Activated B cell treated with CpG ODN at 0.5 μM for 24 hours (primary cell): ENCODE data around the gene MPPED2. TPM values are rescaled to one million over a fixed set of nuclear protein-coding genes. Genes with fewer than 3 reads are reported as not detected.

Experiments used
- ATAC-seq: fragments of 200-7000 bp; cut with Tn5 transposase; one replicate; pipeline ENCODE4 v1.10.0; 2021; ENCODE audit warnings: low read depth, mild to moderate bottlenecking, moderate library complexity
- CTCF ChIA-PET: fragments of 350-600 bp; sonication (Branson Sonifier 250); formaldehyde crosslinking; loops from one replicate; lab custom pipeline; 2021; ENCODE audit warnings: antibody characterized with exemption; lab: Charles Lee
- POLR2A ChIA-PET: fragments of 350-600 bp; sonication (Branson Sonifier 250); formaldehyde crosslinking; loops from one replicate; lab custom pipeline; 2021; ENCODE audit warnings: antibody characterized with exemption; lab: Charles Lee
- DNase-seq: peaks from one replicate; pipeline ENCODE4 v3.0.0; 2022
- H3K27ac Mint-ChIP-seq: one replicate; pipeline ENCODE4 v1.8.0; 2020; ENCODE audit warnings: mixed read lengths
- H3K27me3 Mint-ChIP-seq: one replicate; pipeline ENCODE4 v1.8.0; 2021; ENCODE audit warnings: mixed read lengths
- H3K36me3 Mint-ChIP-seq: one replicate; pipeline ENCODE4 v1.8.0; 2021; ENCODE audit warnings: low read depth, mixed read lengths
- H3K4me1 Mint-ChIP-seq: one replicate; pipeline ENCODE4 v1.8.0; 2021; ENCODE audit warnings: mixed read lengths
- H3K4me3 Mint-ChIP-seq: one replicate; pipeline ENCODE4 v1.8.0; 2020; ENCODE audit warnings: mild to moderate bottlenecking, mixed read lengths
- H3K9me3 Mint-ChIP-seq: one replicate; pipeline ENCODE4 v1.8.0; 2020; ENCODE audit warnings: mixed read lengths
- intact Hi-C: fragments of 100-400 bp; cut with micrococcal nuclease; formaldehyde crosslinking; loops from one replicate; pipeline ENCODE4 v1.15.1; 2024
- total RNA-seq: library from RNA; stranded (reverse); gene quantifications from 2 replicates; pipeline ENCODE4 v1.2.3, GENCODE V29; 2022
- TF ChIP-seq, protein P1 (sequence below): fragments of 200-600 bp; IDR thresholded peaks from one replicate; pipeline ENCODE4 v1.8.0; 2022; ENCODE audit warnings: antibody characterized with exemption, mild to moderate bottlenecking

Gene MPPED2, protein sequence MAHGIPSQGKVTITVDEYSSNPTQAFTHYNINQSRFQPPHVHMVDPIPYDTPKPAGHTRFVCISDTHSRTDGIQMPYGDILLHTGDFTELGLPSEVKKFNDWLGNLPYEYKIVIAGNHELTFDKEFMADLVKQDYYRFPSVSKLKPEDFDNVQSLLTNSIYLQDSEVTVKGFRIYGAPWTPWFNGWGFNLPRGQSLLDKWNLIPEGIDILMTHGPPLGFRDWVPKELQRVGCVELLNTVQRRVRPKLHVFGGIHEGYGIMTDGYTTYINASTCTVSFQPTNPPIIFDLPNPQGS
- 0.37 and 1.7 TPM in 2 replicates for total RNA-seq

DNA sequence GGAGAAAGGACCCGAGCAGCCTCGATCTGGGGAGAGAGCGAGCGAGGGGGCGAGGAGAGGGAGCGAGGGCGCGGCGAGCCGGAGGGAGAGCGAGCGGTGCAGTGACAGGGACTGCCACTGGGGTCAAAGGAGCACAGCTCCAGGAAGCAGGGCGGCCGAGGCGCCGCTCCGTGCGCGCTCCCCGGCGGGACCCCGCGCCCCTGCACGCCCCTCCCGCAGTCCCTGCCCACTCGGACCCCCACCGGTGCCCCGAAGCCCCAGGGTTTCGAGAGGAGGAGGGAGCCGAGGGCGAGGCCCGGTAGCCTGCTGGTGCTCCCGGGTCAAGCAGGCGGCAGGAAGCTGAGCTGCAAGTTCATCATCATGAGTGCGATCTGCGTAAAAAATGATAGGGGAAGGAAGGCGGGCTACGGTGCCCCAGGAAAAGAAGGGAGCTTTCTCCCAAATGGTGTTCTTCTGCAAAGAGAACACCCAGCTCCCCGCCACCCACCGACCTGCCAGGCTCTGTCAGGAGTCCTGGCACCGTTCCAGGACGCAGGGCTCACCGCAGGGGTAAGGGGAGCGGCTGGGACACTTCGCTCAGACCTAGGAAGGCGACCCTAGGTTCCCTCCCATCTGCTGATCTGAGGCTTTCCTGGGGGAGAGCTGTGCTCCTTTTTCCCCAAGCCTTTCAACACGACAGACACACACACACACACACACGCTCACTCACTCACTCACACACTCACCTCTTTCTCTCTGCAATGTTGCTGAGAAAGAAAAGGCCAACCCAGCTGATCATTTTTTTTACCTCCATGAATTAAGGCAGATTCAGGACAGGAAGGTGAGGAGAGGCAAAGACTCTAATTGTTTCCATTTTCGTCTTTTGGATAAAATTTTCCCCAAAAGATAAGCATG is at the start of gene MPPED2:
MPPED2 (minus strand) TSS at position 103 of the 894 bp plus-strand sequence. CDS start 5,980 bp downstream, outside the sequence.
- H3K27me3 Mint-ChIP-seq, result peaks cover 48% of the 10 kb centered on the region
- CTCF ChIA-PET, result no interaction called here
- intact Hi-C loops, result loop anchor here (10.0 kb wide), 1 partner anchor 242 kb away; no protein-coding TSS in a partner anchor
- H3K36me3 Mint-ChIP-seq, result no peaks in the 10 kb centered on the region
- TF ChIP-seq, protein P1, sequence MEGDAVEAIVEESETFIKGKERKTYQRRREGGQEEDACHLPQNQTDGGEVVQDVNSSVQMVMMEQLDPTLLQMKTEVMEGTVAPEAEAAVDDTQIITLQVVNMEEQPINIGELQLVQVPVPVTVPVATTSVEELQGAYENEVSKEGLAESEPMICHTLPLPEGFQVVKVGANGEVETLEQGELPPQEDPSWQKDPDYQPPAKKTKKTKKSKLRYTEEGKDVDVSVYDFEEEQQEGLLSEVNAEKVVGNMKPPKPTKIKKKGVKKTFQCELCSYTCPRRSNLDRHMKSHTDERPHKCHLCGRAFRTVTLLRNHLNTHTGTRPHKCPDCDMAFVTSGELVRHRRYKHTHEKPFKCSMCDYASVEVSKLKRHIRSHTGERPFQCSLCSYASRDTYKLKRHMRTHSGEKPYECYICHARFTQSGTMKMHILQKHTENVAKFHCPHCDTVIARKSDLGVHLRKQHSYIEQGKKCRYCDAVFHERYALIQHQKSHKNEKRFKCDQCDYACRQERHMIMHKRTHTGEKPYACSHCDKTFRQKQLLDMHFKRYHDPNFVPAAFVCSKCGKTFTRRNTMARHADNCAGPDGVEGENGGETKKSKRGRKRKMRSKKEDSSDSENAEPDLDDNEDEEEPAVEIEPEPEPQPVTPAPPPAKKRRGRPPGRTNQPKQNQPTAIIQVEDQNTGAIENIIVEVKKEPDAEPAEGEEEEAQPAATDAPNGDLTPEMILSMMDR, result no peak
- ATAC-seq, result peak; percentile 67
- H3K4me3 Mint-ChIP-seq, result peak within 1 kb of the TSS; percentile 73
- H3K9me3 Mint-ChIP-seq, result no peaks in the 10 kb centered on the region
- POLR2A ChIA-PET, result no interaction called here
- H3K4me1 Mint-ChIP-seq, result peaks cover 13% of the 10 kb centered on the region
- DNase-seq, result peak; percentile 29
- no peak within 1 kb of the TSS for H3K27ac Mint-ChIP-seq

DNA sequence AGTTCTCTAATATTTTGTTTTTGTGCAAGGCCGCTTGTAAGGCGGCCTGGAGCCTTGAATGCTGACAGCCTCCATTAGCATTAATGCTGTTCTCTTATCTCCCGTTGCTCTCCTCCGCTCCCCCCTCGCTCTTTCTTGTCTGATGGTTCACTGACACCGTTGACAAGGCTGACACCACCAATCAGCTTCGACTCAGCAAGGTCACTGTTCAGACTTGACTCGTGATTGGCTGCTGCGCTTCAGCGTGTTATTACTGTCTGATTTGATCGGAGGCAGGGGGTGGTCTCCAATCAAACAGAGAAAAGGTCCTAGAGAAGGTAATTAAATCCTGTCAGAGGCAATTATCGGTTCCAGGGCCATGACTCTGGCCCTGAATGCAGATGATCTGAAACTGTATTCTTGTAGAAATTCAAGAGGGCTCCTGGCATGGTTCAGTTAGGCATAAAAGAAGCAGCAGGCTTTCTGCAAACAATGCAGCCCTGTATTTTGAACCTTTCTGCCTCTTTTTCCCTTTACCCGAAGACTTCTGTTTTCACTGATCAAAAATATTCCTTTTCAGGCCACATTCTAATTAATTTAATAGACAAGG is 49.3 kb upstream of the MPPED2 start:
- no peaks in the 10 kb centered on the region for H3K9me3 Mint-ChIP-seq
- DNase-seq (no peak), ATAC-seq (no peak)
- intact Hi-C loops, result no loop called here
- POLR2A ChIA-PET, result no interaction called here
- H3K4me3 Mint-ChIP-seq, result no peak overlapping the region
- no peaks in the 10 kb centered on the region for H3K4me1 Mint-ChIP-seq
- no peaks in the 10 kb centered on the region for H3K36me3 Mint-ChIP-seq
- no peak overlapping the region for H3K27ac Mint-ChIP-seq
- CTCF ChIA-PET, result no interaction called here
- TF ChIP-seq, protein P1, result no peak
- H3K27me3 Mint-ChIP-seq, result no peaks in the 10 kb centered on the region

DNA sequence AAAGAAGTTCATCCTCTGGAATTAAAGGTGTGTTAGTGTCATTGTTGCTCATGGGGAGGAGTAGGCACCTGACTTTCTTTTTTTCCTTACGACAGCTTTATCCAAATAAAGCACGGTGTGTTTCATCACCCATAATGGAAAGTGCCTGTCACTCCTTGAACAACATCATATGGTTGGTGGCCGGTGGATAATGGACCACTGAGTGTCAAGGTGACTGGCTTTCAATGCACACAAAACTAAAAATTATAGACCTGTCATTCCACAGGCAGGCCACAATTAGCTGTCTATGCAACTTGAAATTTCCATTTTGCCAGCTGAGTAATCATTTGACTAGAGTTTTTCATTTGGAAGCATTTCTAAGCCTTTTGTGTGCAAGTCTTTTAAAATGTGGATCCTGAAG is 45.0 kb upstream of the MPPED2 start:
- TF ChIP-seq, protein P1, result no peak
- no peak overlapping the region for H3K27ac Mint-ChIP-seq
- ChIA-PET CTCF (no interaction called here), POLR2A (no interaction called here)
- no peak overlapping the region for H3K4me3 Mint-ChIP-seq
- intact Hi-C loops, result no loop called here
- ATAC-seq, result no peak
- H3K27me3 Mint-ChIP-seq, result no peaks in the 10 kb centered on the region
- no peaks in the 10 kb centered on the region for H3K36me3 Mint-ChIP-seq
- DNase-seq, result no peak
- H3K9me3 Mint-ChIP-seq, result no peaks in the 10 kb centered on the region
- H3K4me1 Mint-ChIP-seq, result no peaks in the 10 kb centered on the region

DNA sequence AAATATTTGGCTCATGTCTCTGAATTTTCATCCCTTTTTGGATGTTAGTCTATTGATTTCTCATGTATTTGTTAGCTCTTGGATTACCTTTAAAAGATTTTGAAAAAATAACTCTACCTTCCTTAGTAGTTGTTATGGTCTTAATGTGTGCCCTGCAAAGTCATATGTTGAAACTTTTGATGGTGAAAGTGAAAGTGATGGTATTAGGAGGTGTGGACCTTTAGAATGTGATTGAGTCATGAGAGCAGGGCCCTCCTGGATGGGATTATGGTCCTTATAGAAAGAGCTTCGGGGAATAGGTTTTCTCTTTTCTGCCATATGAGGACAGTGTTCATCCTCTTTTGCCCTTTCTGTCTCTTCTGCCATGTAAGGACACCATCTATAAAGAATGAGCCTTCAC is 33.6 kb upstream of the MPPED2 start:
- TF ChIP-seq, protein P1, result no peak
- DNase-seq (no peak), ATAC-seq (no peak)
- Mint-ChIP-seq H3K36me3 (no peaks in the 10 kb centered on the region), H3K4me1 (no peaks in the 10 kb centered on the region), H3K9me3 (peaks cover 12% of the 10 kb centered on the region), H3K4me3 (no peak overlapping the region), H3K27ac (no peak overlapping the region), H3K27me3 (no peaks in the 10 kb centered on the region)
- CTCF ChIA-PET, result no interaction called here
- intact Hi-C loops, result no loop called here
- POLR2A ChIA-PET, result no interaction called here

DNA sequence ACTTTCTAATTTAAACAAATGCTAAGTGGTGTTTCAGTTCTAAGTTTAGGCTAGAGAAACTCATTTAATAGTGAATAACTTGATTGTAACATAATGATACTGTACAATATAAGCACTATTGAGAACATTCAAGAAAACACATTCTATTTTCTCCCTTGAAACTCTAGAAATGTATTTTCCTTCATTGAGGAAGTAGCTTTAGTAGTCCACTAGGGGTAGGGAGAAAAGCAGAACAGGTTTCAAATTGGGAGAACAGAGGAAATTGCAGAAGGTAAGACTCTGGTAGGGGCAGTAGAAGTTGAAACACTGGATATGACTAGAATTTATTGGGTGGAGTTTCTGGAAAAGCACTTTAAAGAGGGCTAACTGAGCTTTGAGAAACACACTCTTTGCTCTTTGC is 31.6 kb upstream of the MPPED2 start:
- POLR2A ChIA-PET, result no interaction called here
- no peaks in the 10 kb centered on the region for H3K36me3 Mint-ChIP-seq
- H3K27ac Mint-ChIP-seq, result no peak overlapping the region
- ATAC-seq (no peak), DNase-seq (no peak)
- H3K4me3 Mint-ChIP-seq, result no peak overlapping the region
- peaks cover 12% of the 10 kb centered on the region for H3K9me3 Mint-ChIP-seq
- no peaks in the 10 kb centered on the region for H3K27me3 Mint-ChIP-seq
- CTCF ChIA-PET, result interaction anchor here (0.7 kb wide), 1 partner anchor 12 kb away, joined by 3 read pairs; no protein-coding TSS in a partner anchor
- intact Hi-C loops, result no loop called here
- TF ChIP-seq, protein P1, result no peak
- H3K4me1 Mint-ChIP-seq, result no peaks in the 10 kb centered on the region
